Measurements from ENCODE around the gene SPINT3. TPM values are rescaled to one million over a fixed set of nuclear protein-coding genes. Genes with fewer than 3 reads are reported as not detected.

The SPINT3 gene
- total RNA-seq, 1 donor, result not detected

DNA sequence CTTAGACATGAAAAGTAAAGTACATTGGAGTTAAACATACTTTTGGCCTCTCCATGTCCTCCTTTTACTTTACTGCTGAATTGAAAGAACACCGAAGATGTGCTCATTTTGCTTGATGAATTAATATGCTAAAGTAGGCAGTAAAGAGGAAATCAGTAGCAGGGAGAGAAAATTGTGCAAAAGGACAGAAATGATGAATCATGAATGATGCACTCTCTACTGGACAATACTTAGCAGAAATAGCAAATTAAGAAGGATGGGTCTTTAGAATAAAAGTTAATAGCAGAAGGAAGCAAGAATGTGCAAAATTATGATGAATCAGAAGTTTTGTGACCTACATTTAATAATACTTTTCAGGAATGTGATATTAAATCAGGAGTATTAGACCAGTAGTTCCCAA lies 8.4 kb upstream of the SPINT3 start:
- no peak overlapping the region for H3K4me3 ChIP-seq (ENCODE audit: low read depth, low read length)
- no peak for DNase-seq (ENCODE audit: low read depth)
- TF ChIP-seq, protein P1, sequence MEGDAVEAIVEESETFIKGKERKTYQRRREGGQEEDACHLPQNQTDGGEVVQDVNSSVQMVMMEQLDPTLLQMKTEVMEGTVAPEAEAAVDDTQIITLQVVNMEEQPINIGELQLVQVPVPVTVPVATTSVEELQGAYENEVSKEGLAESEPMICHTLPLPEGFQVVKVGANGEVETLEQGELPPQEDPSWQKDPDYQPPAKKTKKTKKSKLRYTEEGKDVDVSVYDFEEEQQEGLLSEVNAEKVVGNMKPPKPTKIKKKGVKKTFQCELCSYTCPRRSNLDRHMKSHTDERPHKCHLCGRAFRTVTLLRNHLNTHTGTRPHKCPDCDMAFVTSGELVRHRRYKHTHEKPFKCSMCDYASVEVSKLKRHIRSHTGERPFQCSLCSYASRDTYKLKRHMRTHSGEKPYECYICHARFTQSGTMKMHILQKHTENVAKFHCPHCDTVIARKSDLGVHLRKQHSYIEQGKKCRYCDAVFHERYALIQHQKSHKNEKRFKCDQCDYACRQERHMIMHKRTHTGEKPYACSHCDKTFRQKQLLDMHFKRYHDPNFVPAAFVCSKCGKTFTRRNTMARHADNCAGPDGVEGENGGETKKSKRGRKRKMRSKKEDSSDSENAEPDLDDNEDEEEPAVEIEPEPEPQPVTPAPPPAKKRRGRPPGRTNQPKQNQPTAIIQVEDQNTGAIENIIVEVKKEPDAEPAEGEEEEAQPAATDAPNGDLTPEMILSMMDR (IDR thresholded peaks at IDR 0.05; ENCODE audit: insufficient read depth, low read depth, low read length), result no peak

DNA sequence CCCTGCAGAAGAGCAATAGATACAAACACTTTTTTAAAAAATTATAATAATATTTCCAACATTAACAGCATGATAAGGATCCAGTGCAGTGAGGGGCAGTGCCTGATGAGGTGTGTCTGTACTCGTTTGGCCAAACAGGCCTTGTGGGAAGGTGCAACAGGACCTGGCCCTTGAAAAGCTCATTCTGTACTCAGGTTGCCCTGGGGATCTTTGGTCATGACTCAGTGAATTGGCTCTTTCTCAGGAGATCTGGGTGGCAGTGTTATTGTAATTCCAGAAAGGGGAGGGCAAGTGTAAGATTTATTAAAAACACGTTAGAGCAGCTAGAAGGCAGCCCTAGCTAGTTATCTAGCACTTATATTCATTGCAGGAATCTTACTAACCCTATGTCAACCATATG lies 2.9 kb upstream of the SPINT3 start:
- DNase-seq (ENCODE audit: low read depth), result no peak
- TF ChIP-seq, protein P1 (IDR thresholded peaks at IDR 0.05; ENCODE audit: insufficient read depth, low read depth, low read length), result no peak
- no peak overlapping the region for H3K4me3 ChIP-seq (ENCODE audit: low read depth, low read length)

DNA sequence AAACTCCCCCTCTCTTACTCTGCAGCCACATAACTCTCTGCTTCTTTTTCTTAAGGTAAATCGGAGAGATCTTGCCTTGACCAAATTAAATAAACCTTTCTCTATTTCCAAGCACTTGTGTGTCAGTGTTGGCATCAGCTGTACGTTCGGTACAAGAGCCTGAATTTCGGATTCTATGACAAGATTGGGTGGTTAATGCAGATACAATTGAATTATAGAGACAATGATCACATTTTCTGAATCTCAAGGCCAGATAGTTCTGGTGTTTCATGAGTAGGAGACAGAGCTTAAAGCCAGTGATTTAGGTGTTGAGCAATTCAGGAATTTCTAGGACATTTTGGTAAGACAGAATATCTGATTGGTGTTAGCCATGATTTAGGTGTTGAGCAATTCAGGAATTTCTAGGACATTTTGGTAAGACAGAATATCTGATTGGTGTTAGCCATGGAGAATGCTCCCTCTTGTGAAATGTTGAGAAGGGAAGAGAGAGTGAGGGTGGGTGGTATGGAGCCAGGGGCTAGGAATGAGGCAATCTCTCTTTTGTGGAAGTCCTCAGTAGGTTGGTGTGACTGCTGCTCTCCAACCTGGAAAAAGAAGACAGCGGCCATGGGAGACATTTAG lies 5.1 kb downstream of the SPINT3 start:
- TF ChIP-seq, protein P1 (IDR thresholded peaks at IDR 0.05; ENCODE audit: insufficient read depth, low read depth, low read length), result no peak
- no peak for DNase-seq (ENCODE audit: low read depth)
- H3K4me3 ChIP-seq (ENCODE audit: low read depth, low read length), result no peak overlapping the region

DNA sequence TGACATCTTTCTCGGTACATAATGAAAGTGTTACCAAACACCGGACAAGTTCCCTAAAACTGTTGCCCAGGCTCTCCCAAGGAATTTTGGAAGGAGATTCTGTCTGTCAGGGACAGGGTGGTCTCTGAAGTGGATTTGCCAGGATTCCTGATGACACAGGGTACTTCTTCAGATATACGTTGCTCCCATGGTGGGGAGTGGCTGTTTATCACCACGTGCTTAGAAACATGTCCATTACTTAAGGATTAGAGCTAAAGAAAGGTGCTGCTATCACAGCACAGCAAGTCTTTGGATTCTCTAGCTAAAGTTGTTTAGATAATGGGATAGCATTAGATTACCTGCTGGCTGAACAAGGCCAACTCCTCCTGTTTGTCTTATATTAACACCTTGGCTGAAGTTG lies 6.3 kb downstream of the SPINT3 start:
- no peak overlapping the region for H3K4me3 ChIP-seq (ENCODE audit: low read depth, low read length)
- no peak for DNase-seq (ENCODE audit: low read depth)
- TF ChIP-seq, protein P1 (IDR thresholded peaks at IDR 0.05; ENCODE audit: insufficient read depth, low read depth, low read length), result no peak

DNA sequence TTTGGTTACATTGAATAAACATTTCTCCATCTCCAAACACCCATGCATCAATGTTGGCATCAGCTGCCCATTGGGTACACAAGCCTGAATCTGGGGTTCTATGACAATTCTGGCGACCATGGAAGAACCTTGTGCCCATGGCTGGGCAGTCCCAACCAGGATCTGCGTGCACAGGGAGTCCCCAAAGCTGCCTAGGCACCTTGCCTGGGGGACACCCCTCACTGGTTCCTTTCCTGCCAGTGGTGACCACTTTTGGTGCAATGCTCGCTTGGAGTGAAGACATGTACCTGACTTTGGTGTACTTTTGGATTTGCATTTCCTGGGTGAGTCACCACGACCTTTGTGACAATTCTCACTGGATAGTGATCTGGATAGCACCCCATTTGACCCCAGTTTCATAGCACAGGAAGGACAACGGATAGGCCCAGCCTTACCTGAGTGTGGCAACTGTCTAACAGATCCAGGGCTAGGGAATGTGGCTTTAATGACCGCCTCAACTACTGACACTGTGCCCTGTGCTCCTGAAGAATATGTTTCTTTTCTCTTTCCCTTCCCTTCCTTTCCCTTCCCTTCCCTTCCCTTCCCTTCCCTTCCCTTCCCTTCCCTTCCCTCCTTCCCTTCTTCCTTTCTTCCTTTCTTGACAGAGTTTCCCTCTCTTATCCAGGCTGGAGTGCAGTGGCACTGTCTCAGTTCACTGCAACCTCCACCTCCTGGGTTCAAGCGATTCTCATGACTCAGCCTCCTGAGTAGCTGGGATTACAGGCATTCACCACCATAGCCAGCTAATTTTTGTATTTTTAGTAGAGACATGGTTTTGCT lies 7.1 kb downstream of the SPINT3 start:
- no peak overlapping the region for H3K4me3 ChIP-seq (ENCODE audit: low read depth, low read length)
- DNase-seq (ENCODE audit: low read depth), result no peak
- TF ChIP-seq, protein P1 (IDR thresholded peaks at IDR 0.05; ENCODE audit: insufficient read depth, low read depth, low read length), result no peak

DNA sequence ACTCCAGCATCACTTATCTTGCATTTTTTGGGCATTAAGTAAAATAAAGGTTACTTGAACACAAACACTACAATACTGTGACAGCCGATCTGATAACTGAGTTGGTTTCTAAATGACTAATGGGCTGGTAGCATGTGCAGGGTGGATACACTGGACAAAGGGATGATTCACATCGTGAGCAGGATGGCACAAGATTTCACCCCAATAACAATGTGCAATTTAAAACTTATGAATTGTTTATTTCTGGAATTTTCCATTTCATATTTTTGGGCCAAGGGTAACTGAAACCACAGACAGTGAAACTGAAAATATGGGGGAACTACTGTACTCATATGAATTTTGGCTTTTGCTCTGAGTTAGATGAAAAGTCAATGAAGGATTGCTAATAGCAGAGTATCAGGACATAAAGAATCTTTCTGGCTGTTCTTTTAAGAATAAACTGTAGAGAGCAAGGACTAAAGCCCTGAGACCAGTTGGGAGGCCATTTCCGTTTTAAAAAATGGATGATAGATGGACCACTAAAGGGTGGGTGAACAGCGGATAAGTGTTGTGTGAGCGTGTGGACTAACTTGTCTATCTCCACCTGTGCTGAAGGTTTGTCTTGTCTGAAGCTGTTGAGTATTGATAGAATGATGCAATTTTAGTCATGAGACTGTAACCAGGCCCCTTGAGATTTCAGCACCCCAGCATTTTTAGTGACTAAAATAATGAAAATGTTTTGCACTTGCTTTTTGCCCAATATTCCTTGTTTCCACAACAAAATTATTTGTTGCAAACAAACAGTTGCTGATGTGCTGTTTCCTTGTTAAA lies 8.2 kb downstream of the SPINT3 start:
- DNase-seq (ENCODE audit: low read depth), result no peak
- TF ChIP-seq, protein P1 (IDR thresholded peaks at IDR 0.05; ENCODE audit: insufficient read depth, low read depth, low read length), result no peak
- H3K4me3 ChIP-seq (ENCODE audit: low read depth, low read length), result no peak overlapping the region

Measured in fibroblast of villous mesenchyme (primary cell).